ENCODE data around the gene PPFIA1. TPM values are rescaled to one million over a fixed set of nuclear protein-coding genes. Genes with fewer than 3 reads are reported as not detected.

PPFIA1 gene
- total RNA-seq, 2 donors from 2014 or later, result 105 to 118 TPM

DNA sequence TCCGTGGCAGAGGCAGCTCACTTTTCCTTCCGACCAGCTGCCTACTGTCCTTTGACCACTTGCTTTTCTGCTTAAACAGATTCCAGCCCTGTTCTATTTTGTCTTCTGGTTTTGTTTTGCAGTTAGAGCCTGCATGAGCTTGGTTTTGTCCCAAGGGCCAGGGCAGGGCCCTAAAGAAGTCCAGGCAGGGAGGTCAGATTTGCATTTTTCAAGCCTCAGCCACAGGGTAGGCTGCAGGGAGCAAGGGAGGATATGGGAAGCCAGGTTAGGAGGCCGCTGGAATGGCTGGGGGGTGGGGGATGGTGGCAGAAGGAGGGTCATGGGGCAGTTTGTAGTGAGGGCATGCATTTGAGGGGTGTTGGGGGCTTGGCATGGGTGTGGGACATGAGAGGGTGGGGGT lies 44.3 kb upstream of the PPFIA1 start:
- Mint-ChIP-seq H3K27me3 (ENCODE audit: insufficient read depth) (no peaks in the 10 kb centered on the region), H3K4me1 (peaks cover 44% of the 10 kb centered on the region), H3K4me3 (no peak overlapping the region), H3K36me3 (ENCODE audit: low read depth) (peaks cover 13% of the 10 kb centered on the region), H3K9me3 (peaks cover 2% of the 10 kb centered on the region), H3K27ac (peak overlapping the region; percentile 45)
- no peak overlapping the region for H3K4me3 ChIP-seq (ENCODE audit: low read length)
- no peaks in the 10 kb centered on the region for H3K27me3 ChIP-seq (ENCODE audit: control insufficient read depth, insufficient read depth, low read length, poor library complexity, severe bottlenecking)
- peaks cover 4% of the 10 kb centered on the region for H3K4me1 ChIP-seq (ENCODE audit: control insufficient read depth, insufficient read depth, low read length)
- H3K36me3 ChIP-seq (ENCODE audit: control insufficient read depth, insufficient read depth, low read length), result no peaks in the 10 kb centered on the region
- WGBS, 2 experiments (ENCODE audit: insufficient coverage in 1 of 2, insufficient read length in 1 of 2), result 78% methylated on average over 2 to 3 of the region's 3 CpGs
- no peak for TF ChIP-seq CTCF (conservative IDR thresholded peaks at IDR 0.05)
- no peak for DNase-seq
- H3K9me3 ChIP-seq (ENCODE audit: control insufficient read depth, low read length), result no peaks in the 10 kb centered on the region
- no peak overlapping the region for H3K27ac ChIP-seq (ENCODE audit: low read depth, low read length)
- H3K9ac ChIP-seq (ENCODE audit: extremely low read depth, low read length, poor library complexity, severe bottlenecking), result no peak overlapping the region

GRCh38 chr11:70226967-70227366 lies 43.5 kb upstream of the PPFIA1 start:
- Mint-ChIP-seq H3K9me3 (peaks cover 2% of the 10 kb centered on the region), H3K4me3 (no peak overlapping the region), H3K4me1 (peaks cover 49% of the 10 kb centered on the region), H3K27ac (peak overlapping the region; percentile 36), H3K27me3 (ENCODE audit: insufficient read depth) (no peaks in the 10 kb centered on the region), H3K36me3 (ENCODE audit: low read depth) (peaks cover 9% of the 10 kb centered on the region)
- peak; percentile 74 for TF ChIP-seq CTCF (conservative IDR thresholded peaks at IDR 0.05)
- H3K36me3 ChIP-seq (ENCODE audit: control insufficient read depth, insufficient read depth, low read length), result no peaks in the 10 kb centered on the region
- WGBS, 2 experiments (ENCODE audit: insufficient coverage in 1 of 2, insufficient read length in 1 of 2), result 58 to 68% methylated on average over 2 to 9 of the region's 9 CpGs
- no peaks in the 10 kb centered on the region for H3K27me3 ChIP-seq (ENCODE audit: control insufficient read depth, insufficient read depth, low read length, poor library complexity, severe bottlenecking)
- DNase-seq, result peak; percentile 81
- no peak overlapping the region for H3K9ac ChIP-seq (ENCODE audit: extremely low read depth, low read length, poor library complexity, severe bottlenecking)
- no peaks in the 10 kb centered on the region for H3K9me3 ChIP-seq (ENCODE audit: control insufficient read depth, low read length)
- no peak overlapping the region for H3K4me3 ChIP-seq (ENCODE audit: low read length)
- peaks cover 4% of the 10 kb centered on the region for H3K4me1 ChIP-seq (ENCODE audit: control insufficient read depth, insufficient read depth, low read length)
- H3K27ac ChIP-seq (ENCODE audit: low read depth, low read length), result no peak overlapping the region

GRCh38 chr11:70229737-70230136 lies 40.8 kb upstream of the PPFIA1 start:
- TF ChIP-seq CTCF (conservative IDR thresholded peaks at IDR 0.05), result no peak
- Histone ChIP-seq H3K9me3 (ENCODE audit: control insufficient read depth, low read length) (peaks cover 4% of the 10 kb centered on the region), H3K27me3 (ENCODE audit: control insufficient read depth, insufficient read depth, low read length, poor library complexity, severe bottlenecking) (no peaks in the 10 kb centered on the region), H3K9ac (ENCODE audit: extremely low read depth, low read length, poor library complexity, severe bottlenecking) (no peak overlapping the region), H3K4me3 (ENCODE audit: low read length) (no peak overlapping the region), H3K27ac (ENCODE audit: low read depth, low read length) (no peak overlapping the region), H3K36me3 (ENCODE audit: control insufficient read depth, insufficient read depth, low read length) (no peaks in the 10 kb centered on the region), H3K4me1 (ENCODE audit: control insufficient read depth, insufficient read depth, low read length) (peaks cover 4% of the 10 kb centered on the region)
- Mint-ChIP-seq H3K4me1 (peaks cover 40% of the 10 kb centered on the region), H3K27me3 (ENCODE audit: insufficient read depth) (no peaks in the 10 kb centered on the region), H3K36me3 (ENCODE audit: low read depth) (peaks cover 13% of the 10 kb centered on the region), H3K27ac (peak overlapping the region; percentile 10), H3K9me3 (peaks cover 2% of the 10 kb centered on the region), H3K4me3 (no peak overlapping the region)
- no peak for DNase-seq
- WGBS, 2 experiments (ENCODE audit: insufficient coverage in 1 of 2, insufficient read length in 1 of 2), result 88 to 91% methylated on average over 3 to 10 of the region's 10 CpGs
